ENCODE measurements around the gene MRPS14.

Gene MRPS14

GRCh38 chr1:175062339-175062738 is 39.1 kb upstream of the MRPS14 start:
- H3K4me1 ChIP-seq (ENCODE audit: control insufficient read depth, low read length): no peaks in the 10 kb centered on the region
- TF ChIP-seq, protein P1, sequence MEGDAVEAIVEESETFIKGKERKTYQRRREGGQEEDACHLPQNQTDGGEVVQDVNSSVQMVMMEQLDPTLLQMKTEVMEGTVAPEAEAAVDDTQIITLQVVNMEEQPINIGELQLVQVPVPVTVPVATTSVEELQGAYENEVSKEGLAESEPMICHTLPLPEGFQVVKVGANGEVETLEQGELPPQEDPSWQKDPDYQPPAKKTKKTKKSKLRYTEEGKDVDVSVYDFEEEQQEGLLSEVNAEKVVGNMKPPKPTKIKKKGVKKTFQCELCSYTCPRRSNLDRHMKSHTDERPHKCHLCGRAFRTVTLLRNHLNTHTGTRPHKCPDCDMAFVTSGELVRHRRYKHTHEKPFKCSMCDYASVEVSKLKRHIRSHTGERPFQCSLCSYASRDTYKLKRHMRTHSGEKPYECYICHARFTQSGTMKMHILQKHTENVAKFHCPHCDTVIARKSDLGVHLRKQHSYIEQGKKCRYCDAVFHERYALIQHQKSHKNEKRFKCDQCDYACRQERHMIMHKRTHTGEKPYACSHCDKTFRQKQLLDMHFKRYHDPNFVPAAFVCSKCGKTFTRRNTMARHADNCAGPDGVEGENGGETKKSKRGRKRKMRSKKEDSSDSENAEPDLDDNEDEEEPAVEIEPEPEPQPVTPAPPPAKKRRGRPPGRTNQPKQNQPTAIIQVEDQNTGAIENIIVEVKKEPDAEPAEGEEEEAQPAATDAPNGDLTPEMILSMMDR (IDR thresholded peaks at IDR 0.05; ENCODE audit: low read depth, low read length, poor library complexity, severe bottlenecking): no peak
- TF ChIP-seq EZH2phosphoT487 (IDR thresholded peaks at IDR 0.05; ENCODE audit: borderline replicate concordance, low read length): no peak
- no peak overlapping the region for H3K4me3 ChIP-seq (ENCODE audit: low read length)
- no peaks in the 10 kb centered on the region for H3F3A ChIP-seq (ENCODE audit: control insufficient read depth, insufficient read depth)
- H3K9me3 ChIP-seq (ENCODE audit: control insufficient read depth, insufficient read depth, low read length): no peaks in the 10 kb centered on the region
- H3K79me2 ChIP-seq (ENCODE audit: control insufficient read depth, low read length): no peaks in the 10 kb centered on the region
- no peak overlapping the region for H3K4me2 ChIP-seq (ENCODE audit: low read length)
- H3K27me3 ChIP-seq (ENCODE audit: control insufficient read depth, low read length): peaks cover 12% of the 10 kb centered on the region; the same call in 1 of the 2 replicates
- no peaks in the 10 kb centered on the region for H3K36me3 ChIP-seq (ENCODE audit: control insufficient read depth, low read length)
- no peaks in the 10 kb centered on the region for H3K9me2 ChIP-seq (replicated peaks; ENCODE audit: control insufficient read depth, low read length)
- H4K20me1 ChIP-seq (ENCODE audit: control insufficient read depth, insufficient read depth, low read depth, low read length): no peaks in the 10 kb centered on the region
- no peak overlapping the region for H3K27ac ChIP-seq (ENCODE audit: low read depth, low read length)

DNA sequence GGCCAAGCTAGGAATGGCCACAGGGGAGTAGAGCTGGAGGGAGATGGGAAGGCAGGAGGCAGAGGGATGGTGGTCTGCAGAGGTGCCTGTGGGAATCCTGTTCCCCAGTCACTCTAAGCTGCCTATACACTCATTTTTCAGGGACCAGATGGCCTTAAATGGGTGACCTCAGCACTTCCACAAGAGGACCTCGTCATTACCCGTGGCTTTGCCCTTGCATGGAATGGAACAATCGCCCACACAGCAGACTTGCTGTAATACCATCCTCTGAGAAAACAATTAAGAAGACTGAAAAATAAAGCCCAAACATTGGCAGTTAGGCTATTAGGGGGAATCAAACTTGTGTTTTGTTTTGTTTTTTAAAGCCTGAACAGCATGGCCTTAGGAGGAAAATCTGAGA is 31.5 kb upstream of the MRPS14 start:
- Histone ChIP-seq H3K9me2 (replicated peaks; ENCODE audit: control insufficient read depth, low read length) (no peaks in the 10 kb centered on the region; the same call in 1 of the 2 replicates), H3K79me2 (ENCODE audit: control insufficient read depth, low read length) (no peaks in the 10 kb centered on the region), H3K4me2 (ENCODE audit: low read length) (no peak overlapping the region), H4K20me1 (ENCODE audit: control insufficient read depth, insufficient read depth, low read depth, low read length) (no peaks in the 10 kb centered on the region), H3F3A (ENCODE audit: control insufficient read depth, insufficient read depth) (no peaks in the 10 kb centered on the region), H3K9me3 (ENCODE audit: control insufficient read depth, insufficient read depth, low read length) (0 out of 2 replicates have a peak, but pooled peaks cover 4% of the 10 kb centered on the region), H3K4me1 (ENCODE audit: control insufficient read depth, low read length) (no peaks in the 10 kb centered on the region), H3K27me3 (ENCODE audit: control insufficient read depth, low read length) (peaks cover 22% of the 10 kb centered on the region), H3K27ac (ENCODE audit: low read depth, low read length) (no peak overlapping the region), H3K4me3 (ENCODE audit: low read length) (no peak overlapping the region), H3K36me3 (ENCODE audit: control insufficient read depth, low read length) (no peaks in the 10 kb centered on the region)
- TF ChIP-seq, protein P1 (IDR thresholded peaks at IDR 0.05; ENCODE audit: low read depth, low read length, poor library complexity, severe bottlenecking): no peak
- no peak for TF ChIP-seq EZH2phosphoT487 (IDR thresholded peaks at IDR 0.05; ENCODE audit: borderline replicate concordance, low read length)

GRCh38 chr1:175050992-175051391 is 27.8 kb upstream of the MRPS14 start:
- H3K36me3 ChIP-seq (ENCODE audit: control insufficient read depth, low read length): no peaks in the 10 kb centered on the region
- H3K27me3 ChIP-seq (ENCODE audit: control insufficient read depth, low read length): peaks cover 25% of the 10 kb centered on the region
- H3K9me3 ChIP-seq (ENCODE audit: control insufficient read depth, insufficient read depth, low read length): 0 out of 2 replicates have a peak, but pooled peaks cover 4% of the 10 kb centered on the region
- no peaks in the 10 kb centered on the region for H3K79me2 ChIP-seq (ENCODE audit: control insufficient read depth, low read length)
- H3K4me1 ChIP-seq (ENCODE audit: control insufficient read depth, low read length): no peaks in the 10 kb centered on the region
- H3F3A ChIP-seq (ENCODE audit: control insufficient read depth, insufficient read depth): no peaks in the 10 kb centered on the region
- no peak for TF ChIP-seq EZH2phosphoT487 (IDR thresholded peaks at IDR 0.05; ENCODE audit: borderline replicate concordance, low read length)
- TF ChIP-seq, protein P1 (IDR thresholded peaks at IDR 0.05; ENCODE audit: low read depth, low read length, poor library complexity, severe bottlenecking): no peak
- no peaks in the 10 kb centered on the region; the same call in 1 of the 2 replicates for H3K9me2 ChIP-seq (replicated peaks; ENCODE audit: control insufficient read depth, low read length)
- H3K4me3 ChIP-seq (ENCODE audit: low read length): no peak overlapping the region
- no peaks in the 10 kb centered on the region for H4K20me1 ChIP-seq (ENCODE audit: control insufficient read depth, insufficient read depth, low read depth, low read length)
- H3K27ac ChIP-seq (ENCODE audit: low read depth, low read length): no peak overlapping the region
- H3K4me2 ChIP-seq (ENCODE audit: low read length): no peak overlapping the region
